Activated CD4-positive, alpha-beta memory T cell treated with anti-CD3 and anti-CD28 coated beads for 36 hours (primary cell): ENCODE measurements around the gene FBXL16. TPM values are rescaled to one million over a fixed set of nuclear protein-coding genes. Genes with fewer than 3 reads are reported as not detected.

Experiments
- CTCF ChIA-PET: fragments of 350-600 bp; sonication (Branson Sonifier 250); formaldehyde crosslinking; loops from one replicate; lab custom pipeline; 2021; ENCODE audit warnings: antibody characterized with exemption, inconsistent platforms; lab: Charles Lee
- POLR2A ChIA-PET: fragments of 350-600 bp; sonication (Branson Sonifier 250); formaldehyde crosslinking; loops from one replicate; lab custom pipeline; 2021; ENCODE audit warnings: antibody characterized with exemption; lab: Charles Lee
- DNase-seq: peaks from one replicate; pipeline ENCODE4 v3.0.0-alpha.2; 2020
- H3K27ac Mint-ChIP-seq: one replicate; pipeline ENCODE4 v1.8.0; 2021; ENCODE audit warnings: mixed read lengths
- H3K27me3 Mint-ChIP-seq: one replicate; pipeline ENCODE4 v1.8.0; 2021; ENCODE audit warnings: mixed read lengths
- H3K36me3 Mint-ChIP-seq: one replicate; pipeline ENCODE4 v1.8.0; 2021; ENCODE audit warnings: mixed read lengths
- H3K4me1 Mint-ChIP-seq: one replicate; pipeline ENCODE4 v1.8.0; 2021; ENCODE audit warnings: low read depth, mixed read lengths
- H3K4me3 Mint-ChIP-seq: one replicate; pipeline ENCODE4 v1.8.0; 2021; ENCODE audit warnings: mild to moderate bottlenecking, mixed read lengths
- H3K9me3 Mint-ChIP-seq: one replicate; pipeline ENCODE4 v1.8.0; 2021; ENCODE audit warnings: mixed read lengths
- intact Hi-C: fragments of 100-400 bp; cut with micrococcal nuclease; formaldehyde crosslinking; loops from one replicate; pipeline ENCODE4 v1.15.1; 2023
- total RNA-seq, 2 experiments: library from RNA; stranded (reverse); gene quantifications; one replicate each; pipeline ENCODE4 v1.2.3, GENCODE V29; 2021

Gene FBXL16
- total RNA-seq, 2 experiments from 2014 or later: 7.7 to 14.1 TPM

DNA sequence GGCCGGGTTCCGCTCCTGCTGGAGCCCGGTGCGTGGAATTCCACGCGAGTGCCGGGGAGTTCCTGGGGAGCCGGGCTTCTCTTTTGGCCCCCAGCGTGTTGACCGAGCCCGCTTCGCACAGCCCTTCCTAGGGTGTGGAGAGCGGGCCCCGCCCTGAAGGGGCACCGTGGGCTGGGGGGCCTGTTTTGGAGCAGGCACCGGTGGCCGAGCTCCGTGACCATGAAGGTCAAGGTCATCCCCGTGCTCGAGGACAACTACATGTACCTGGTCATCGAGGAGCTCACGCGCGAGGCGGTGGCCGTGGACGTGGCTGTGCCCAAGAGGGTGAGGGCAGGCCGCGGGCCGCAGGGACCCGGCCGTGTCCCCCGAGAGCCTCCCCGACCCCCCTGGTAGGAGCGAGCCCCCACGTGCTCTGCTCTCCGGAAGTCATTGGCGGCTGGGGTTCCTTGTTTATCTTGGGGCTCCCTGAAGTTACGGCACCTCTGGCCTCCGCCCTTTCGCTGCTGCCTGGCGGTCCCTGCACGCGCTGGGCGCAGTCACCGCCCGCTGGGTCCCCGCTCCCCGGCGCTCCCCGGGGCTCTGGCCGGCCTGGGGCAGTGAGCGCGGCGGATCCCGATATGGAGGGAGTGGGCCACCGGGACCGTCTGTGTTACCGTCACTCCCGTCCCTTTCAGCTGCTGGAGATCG is 21.8 kb upstream of the FBXL16 start:
- Mint-ChIP-seq H3K27ac (no peak overlapping the region), H3K4me1 (no peaks in the 10 kb centered on the region), H3K9me3 (no peaks in the 10 kb centered on the region), H3K27me3 (no peaks in the 10 kb centered on the region), H3K36me3 (no peaks in the 10 kb centered on the region), H3K4me3 (peak overlapping the region; percentile 48)
- intact Hi-C loops: no loop called here
- ChIA-PET CTCF (interaction anchor here (0.9 to 5.5 kb wide), 3 partner anchors 7 to 58 kb away, joined by 3 to 33 read pairs (median 11); partner anchors contain the start of genes ANTKMT and METRN), POLR2A (interaction anchor here (1.6 to 3.2 kb wide), 3 partner anchors 12 to 61 kb away, joined by 5 to 9 read pairs (median 8); partner anchors contain the start of genes CHTF18, CIAO3 and RPUSD1)
- no peak for DNase-seq

DNA sequence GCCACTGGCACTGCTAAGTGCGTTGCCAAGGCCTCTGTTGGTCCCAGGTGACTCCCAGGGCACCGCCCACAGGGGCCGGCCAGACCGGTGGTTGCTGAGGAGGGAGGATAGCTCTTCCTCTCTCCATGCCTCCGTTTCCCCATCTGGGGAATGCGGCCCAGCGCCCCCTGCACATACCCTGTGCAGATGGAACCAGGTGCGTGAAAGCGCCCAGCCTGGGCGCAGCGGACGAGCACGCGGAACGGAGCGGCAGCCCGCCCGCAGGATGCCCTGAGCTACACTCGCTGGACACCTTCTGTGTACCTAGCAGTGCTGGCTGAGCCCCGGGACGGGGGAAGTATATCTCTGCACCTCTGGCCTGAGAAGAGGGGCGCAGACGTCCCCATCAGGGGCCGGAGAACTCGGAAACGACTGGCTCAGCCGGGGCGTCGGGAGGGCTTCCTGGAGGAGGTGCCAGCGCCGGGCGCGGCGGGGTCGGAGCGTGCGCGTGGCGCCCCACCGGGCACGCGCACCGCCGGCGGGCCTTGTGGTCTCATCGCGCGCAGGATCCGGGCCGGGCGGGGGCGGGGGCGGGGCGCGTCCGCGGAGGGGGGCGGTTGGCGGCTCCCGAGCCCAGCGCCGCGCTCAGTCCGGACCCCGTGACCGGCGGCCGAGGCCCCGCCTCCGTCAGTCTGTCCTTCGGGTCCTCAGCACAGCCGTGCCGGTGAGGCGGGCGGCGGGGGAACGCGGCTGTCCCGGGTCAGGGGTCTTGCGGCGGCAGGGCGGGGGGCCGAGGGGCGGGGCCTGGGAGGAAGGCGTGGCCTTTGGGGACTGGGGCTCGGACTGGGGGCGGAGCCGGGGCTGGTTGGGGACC is 21.1 kb upstream of the FBXL16 start, which contains the start of the genes CCDC78 and HAGHL:
Gene CCDC78 (minus strand): TSS at position 6 of the 853 bp plus-strand sequence. CDS start 76 bp downstream, outside the sequence.
Gene HAGHL (plus strand): TSS at position 669 of the 853 bp plus-strand sequence. CDS start 404 bp downstream, outside the sequence.
- H3K27me3 Mint-ChIP-seq: no peaks in the 10 kb centered on the region
- CTCF ChIA-PET: interaction anchor here (1.5 to 2.7 kb wide), 4 partner anchors 9 to 14 kb away, joined by 5 to 11 read pairs (median 8); partner anchors contain the start of genes CIAO3 and METRN
- peak; percentile 70 for DNase-seq
- no peak within 1 kb of the TSS for H3K27ac Mint-ChIP-seq
- POLR2A ChIA-PET: interaction anchor here (0.6 to 3.2 kb wide), 3 partner anchors 11 to 31 kb away, joined by 3 to 9 read pairs (median 3); no protein-coding TSS in a partner anchor
- H3K36me3 Mint-ChIP-seq: no peaks in the 10 kb centered on the region
- intact Hi-C loops: no loop called here
- no peaks in the 10 kb centered on the region for H3K4me1 Mint-ChIP-seq
- no peaks in the 10 kb centered on the region for H3K9me3 Mint-ChIP-seq
- H3K4me3 Mint-ChIP-seq: peak within 1 kb of the TSS; percentile 56

DNA sequence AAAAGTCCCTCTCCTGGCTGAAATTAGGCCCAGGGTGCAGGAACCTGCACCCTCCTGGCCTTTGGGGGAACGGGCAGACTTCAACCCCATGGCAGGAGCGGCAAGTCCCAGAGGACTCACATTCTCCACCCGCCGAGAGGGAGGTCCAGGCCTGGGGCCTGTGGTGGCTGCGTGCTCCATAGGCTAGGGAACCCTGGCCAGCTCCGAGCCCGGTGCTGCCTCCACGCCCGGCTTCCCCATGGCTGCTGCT is 20.5 kb upstream of the FBXL16 start:
- no peaks in the 10 kb centered on the region for H3K27me3 Mint-ChIP-seq
- H3K4me1 Mint-ChIP-seq: no peaks in the 10 kb centered on the region
- CTCF ChIA-PET: interaction anchor here (1.5 to 2.3 kb wide), 4 partner anchors 10 to 15 kb away, joined by 5 to 12 read pairs (median 8); partner anchors contain the start of genes CIAO3 and METRN

DNA sequence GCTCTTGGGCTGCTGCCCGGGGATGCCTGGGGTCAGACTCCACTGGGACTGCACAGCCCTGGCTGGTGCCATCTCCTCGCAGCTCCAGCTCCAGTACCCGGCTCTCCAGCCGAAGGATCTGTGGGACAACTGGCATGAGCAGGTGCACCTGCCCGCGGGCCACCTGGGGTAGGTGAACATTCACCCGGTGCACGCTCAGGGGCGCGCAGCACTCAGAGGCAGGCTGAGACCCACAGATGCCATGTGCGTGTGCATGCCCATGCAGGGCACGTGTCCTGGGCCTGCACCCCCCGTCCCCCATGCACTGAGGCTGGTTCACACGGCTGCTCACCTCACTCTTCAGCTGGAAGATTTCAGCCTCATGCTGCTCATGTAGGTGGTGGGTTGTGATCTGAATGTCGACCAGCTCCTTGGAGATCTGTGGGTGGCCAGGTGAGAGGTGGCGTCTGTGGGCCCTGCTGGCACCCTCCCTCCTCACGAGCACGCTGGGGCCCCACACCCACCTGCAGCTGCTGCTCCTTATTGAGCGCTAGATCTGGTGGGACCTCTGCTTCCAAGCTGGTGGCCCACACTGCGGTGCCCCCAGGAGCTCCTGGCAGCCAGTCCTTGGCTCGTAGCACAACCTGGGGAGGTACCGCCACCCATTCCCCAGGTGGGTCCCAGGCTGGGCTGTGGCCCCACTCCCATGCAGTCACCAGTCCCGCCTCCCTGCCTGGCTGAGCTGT is 20.0 kb upstream of the FBXL16 start:
- ChIA-PET POLR2A (interaction anchor here (1.1 to 3.2 kb wide), 3 partner anchors 10 to 30 kb away, joined by 3 to 9 read pairs (median 5); no protein-coding TSS in a partner anchor), CTCF (interaction anchor here (1.5 to 2.3 kb wide), 4 partner anchors 10 to 16 kb away, joined by 5 to 12 read pairs (median 8); partner anchors contain the start of genes CIAO3 and METRN)
- intact Hi-C loops: no loop called here
- Mint-ChIP-seq H3K4me3 (no peak overlapping the region), H3K27ac (no peak overlapping the region), H3K36me3 (no peaks in the 10 kb centered on the region), H3K4me1 (no peaks in the 10 kb centered on the region), H3K9me3 (no peaks in the 10 kb centered on the region), H3K27me3 (no peaks in the 10 kb centered on the region)
- DNase-seq: no peak

More for the DNA sequence above, 20.5 kb upstream of the FBXL16 start:
- Mint-ChIP-seq H3K36me3 (no peaks in the 10 kb centered on the region), H3K27ac (no peak overlapping the region), H3K9me3 (no peaks in the 10 kb centered on the region), H3K4me3 (no peak overlapping the region)
- intact Hi-C loops: no loop called here
- DNase-seq: no peak
- POLR2A ChIA-PET: interaction anchor here (0.6 to 3.2 kb wide), 3 partner anchors 10 to 30 kb away, joined by 3 to 9 read pairs (median 3); no protein-coding TSS in a partner anchor

DNA sequence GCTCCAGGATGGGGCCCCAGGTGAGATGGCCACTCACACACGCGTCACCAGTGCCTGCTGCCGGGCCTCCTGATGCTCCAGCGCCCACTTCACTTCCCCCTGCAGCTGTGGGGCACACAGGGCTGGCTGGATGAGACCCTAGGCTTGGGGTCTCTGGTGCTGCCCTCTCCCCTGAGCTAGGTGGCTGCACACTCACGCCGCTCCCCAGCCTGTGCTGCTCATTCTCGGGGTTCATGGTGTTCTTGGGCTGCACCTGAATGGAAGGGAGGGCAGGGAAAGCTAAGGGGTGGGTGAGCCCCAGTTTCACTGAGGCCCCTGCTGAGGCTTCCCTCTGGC is 19.4 kb upstream of the FBXL16 start:
- ChIA-PET CTCF (interaction anchor here (0.6 to 2.3 kb wide), 5 partner anchors 8 to 557 kb away, joined by 3 to 12 read pairs (median 4); partner anchors contain the start of gene METRN), POLR2A (interaction anchor here (1.3 to 3.2 kb wide), 2 partner anchors 9 to 11 kb away, joined by 5 to 9 read pairs; no protein-coding TSS in a partner anchor)
- no peak for DNase-seq
- Mint-ChIP-seq H3K27ac (no peak overlapping the region), H3K36me3 (no peaks in the 10 kb centered on the region), H3K27me3 (no peaks in the 10 kb centered on the region), H3K9me3 (no peaks in the 10 kb centered on the region), H3K4me1 (peaks cover 4% of the 10 kb centered on the region), H3K4me3 (no peak overlapping the region)
- intact Hi-C loops: no loop called here

DNA sequence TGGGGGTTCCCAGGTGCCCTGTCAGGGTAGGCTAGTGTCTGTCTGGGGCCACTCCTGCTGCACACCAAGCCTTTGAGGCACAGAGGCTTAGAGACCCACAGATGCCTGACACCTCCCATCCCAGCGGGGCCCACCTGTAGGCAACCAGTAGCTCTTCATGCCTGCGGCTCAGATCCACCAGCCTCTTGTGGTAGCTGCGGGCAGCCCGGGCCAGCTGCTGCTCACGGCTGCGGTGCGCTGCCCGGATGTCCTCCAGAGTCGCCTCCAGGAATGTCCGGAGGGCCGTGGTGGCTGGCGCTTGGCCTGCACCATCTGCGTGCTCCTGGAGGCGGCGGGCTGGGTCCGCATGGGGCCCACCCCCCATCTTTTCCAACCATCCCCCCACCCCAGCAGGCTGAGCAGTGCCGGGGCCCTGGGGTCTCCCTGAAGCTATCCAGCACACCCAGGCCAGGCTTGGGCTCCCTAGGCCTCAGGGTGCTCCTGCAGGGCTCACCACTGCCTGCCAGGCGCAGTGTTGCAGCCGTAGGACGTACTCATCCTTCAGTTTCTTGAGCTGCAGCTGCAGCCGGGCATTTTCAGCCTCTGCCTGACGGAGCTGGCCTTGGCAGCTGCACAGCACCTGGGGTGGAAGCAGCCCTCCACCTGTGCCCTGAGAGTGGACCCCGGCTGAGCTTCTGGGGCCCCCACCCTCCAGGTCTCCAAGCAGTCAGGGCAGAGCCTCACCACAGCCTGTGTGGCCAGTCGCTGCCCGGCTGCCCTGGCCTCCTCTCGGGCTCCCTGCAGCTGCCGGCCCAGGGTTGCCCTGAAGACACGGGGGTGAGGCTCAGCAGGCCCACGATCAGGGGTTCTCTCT is 18.8 kb upstream of the FBXL16 start:
- Mint-ChIP-seq H3K4me3 (no peak overlapping the region), H3K4me1 (peaks cover 8% of the 10 kb centered on the region), H3K27ac (no peak overlapping the region), H3K9me3 (no peaks in the 10 kb centered on the region), H3K36me3 (no peaks in the 10 kb centered on the region), H3K27me3 (no peaks in the 10 kb centered on the region)
- intact Hi-C loops: no loop called here
- no peak for DNase-seq
- POLR2A ChIA-PET: interaction anchor here (1.3 to 3.2 kb wide), 2 partner anchors 9 to 12 kb away, joined by 5 to 9 read pairs; no protein-coding TSS in a partner anchor
- CTCF ChIA-PET: interaction anchor here (0.6 to 2.3 kb wide), 6 partner anchors 9 to 558 kb away, joined by 3 to 12 read pairs (median 4); partner anchors contain the start of gene METRN

DNA sequence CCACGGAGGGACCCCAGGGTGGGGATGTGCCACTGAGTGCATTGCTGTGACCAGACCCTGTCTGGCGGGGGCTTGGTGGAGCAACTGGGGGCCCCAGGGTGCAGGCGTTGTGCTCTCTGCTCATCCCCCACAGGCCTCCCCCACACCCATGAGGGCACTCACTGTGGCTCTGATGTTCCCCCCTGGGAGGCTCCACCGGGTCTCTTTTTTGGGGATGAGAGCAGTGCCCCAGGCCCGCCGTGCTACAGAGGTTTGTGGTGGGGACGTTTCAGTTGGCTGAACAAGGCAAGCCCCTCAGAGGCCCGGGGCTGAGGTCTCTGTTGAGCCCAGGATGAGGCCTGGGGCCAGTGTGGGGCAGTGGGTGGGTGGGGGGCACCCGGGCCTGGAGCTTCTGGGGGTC is 18.1 kb upstream of the FBXL16 start:
- DNase-seq: no peak
- no peak overlapping the region for H3K27ac Mint-ChIP-seq
- H3K27me3 Mint-ChIP-seq: no peaks in the 10 kb centered on the region
- ChIA-PET CTCF (interaction anchor here (1.5 kb wide), 2 partner anchors 9 to 12 kb away, joined by 4 read pairs; no protein-coding TSS in a partner anchor), POLR2A (no interaction called here)
- no peak overlapping the region for H3K4me3 Mint-ChIP-seq
- H3K9me3 Mint-ChIP-seq: no peaks in the 10 kb centered on the region
- H3K4me1 Mint-ChIP-seq: peaks cover 14% of the 10 kb centered on the region
- H3K36me3 Mint-ChIP-seq: no peaks in the 10 kb centered on the region
- intact Hi-C loops: no loop called here

DNA sequence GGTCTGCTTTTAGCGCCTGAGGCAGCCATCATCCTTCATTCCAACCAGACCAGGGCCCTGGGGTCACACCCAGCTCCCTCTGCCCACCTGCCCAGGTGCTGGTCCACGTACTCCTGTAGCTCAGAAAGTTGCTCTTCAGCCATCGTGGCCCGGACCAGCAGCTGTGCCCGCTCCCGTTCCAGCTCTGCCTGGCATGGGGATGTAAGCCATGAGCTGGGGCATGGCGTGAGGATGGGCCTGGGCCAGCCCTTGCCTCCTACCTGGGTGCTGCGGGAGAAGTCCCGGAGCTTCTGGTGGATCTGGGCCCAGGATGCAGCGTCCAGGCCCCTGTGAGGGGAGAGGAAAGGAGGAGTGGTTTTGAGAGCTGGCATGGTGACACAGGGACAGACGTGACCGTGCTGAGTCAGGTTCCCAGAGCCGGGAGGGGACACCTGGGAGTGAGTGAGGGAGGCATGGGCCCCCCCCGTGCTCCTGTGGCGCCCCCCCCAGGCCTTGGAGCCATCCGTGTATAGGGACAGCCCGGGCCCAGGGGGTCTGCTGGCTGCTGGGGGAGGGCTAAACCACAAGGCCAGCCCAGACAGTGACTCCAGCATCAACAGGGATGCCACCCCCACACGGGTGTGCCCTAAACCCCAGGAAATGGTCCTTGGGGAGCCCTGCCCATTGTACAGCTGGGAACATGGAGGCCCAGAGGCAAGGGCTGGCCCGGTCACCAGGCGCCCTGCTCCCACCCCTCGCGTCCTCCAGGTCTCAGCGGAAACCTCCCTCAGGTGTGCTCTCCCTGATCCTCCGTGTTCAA is 17.4 kb upstream of the FBXL16 start:
- intact Hi-C loops: no loop called here
- Mint-ChIP-seq H3K4me3 (no peak overlapping the region), H3K27ac (no peak overlapping the region), H3K36me3 (no peaks in the 10 kb centered on the region), H3K9me3 (no peaks in the 10 kb centered on the region), H3K27me3 (no peaks in the 10 kb centered on the region), H3K4me1 (peaks cover 14% of the 10 kb centered on the region)
- ChIA-PET POLR2A (interaction anchor here (2.4 kb wide), 1 partner anchor 12 kb away, joined by 10 read pairs; no protein-coding TSS in a partner anchor), CTCF (interaction anchor here (1.3 to 2.9 kb wide), 4 partner anchors 10 to 18 kb away, joined by 4 to 21 read pairs (median 4); partner anchors contain the start of gene CIAO3)
- DNase-seq: no peak

DNA sequence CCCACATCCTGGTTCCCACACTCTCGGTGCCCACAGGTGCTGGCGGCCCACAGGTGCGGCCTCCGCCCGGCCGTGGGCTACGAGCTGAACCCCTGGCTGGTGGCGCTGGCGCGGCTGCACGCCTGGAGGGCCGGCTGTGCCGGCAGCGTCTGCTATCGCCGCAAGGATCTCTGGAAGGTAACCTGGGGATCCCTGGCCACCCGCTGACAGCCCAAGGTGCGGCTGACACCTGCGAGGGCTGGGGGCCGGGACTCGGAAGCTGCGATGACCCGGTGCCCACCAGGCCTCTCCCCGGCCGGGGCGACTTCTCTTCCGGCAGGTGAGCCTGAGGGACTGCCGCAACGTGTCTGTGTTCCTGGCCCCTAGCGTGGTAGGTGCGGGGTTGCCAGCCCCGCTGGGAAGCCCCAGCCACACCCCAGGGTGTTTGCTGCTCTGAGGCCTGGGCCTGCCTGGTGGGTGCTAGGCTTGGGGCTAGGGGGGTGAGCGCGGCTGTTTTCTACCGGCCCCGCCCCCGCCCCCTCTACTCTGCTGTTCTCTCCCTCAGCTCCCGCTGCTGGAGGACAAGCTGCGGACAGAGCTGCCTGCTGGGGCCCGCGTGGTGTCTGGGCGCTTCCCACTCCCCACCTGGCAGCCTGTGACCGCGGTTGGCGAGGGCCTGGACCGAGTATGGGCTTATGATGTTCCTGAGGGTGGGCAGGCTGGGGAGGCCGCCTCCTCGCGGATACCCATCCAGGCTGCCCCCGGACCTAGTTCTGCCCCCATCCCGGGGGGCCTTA is 16.4 kb upstream of the FBXL16 start:
- no peaks in the 10 kb centered on the region for H3K9me3 Mint-ChIP-seq
- peaks cover 14% of the 10 kb centered on the region for H3K4me1 Mint-ChIP-seq
- H3K27me3 Mint-ChIP-seq: no peaks in the 10 kb centered on the region
- no peaks in the 10 kb centered on the region for H3K36me3 Mint-ChIP-seq
- CTCF ChIA-PET: interaction anchor here (0.6 to 3.0 kb wide), 9 partner anchors 8 to 984 kb away, joined by 3 to 33 read pairs (median 15); partner anchors contain the start of genes CHTF18, CIAO3, MAPK8IP3 and RPUSD1
- intact Hi-C loops: loop anchor here (2.0 kb wide), 1 partner anchor 15 kb away; no protein-coding TSS in a partner anchor
- no peak overlapping the region for H3K27ac Mint-ChIP-seq
- POLR2A ChIA-PET: interaction anchor here (0.8 to 2.6 kb wide), 5 partner anchors 9 to 31 kb away, joined by 3 to 14 read pairs (median 4); partner anchors contain the start of gene CIAO3
- no peak overlapping the region for H3K4me3 Mint-ChIP-seq
- no peak for DNase-seq
